Measurements from ENCODE around the gene TMEM178B.

Gene TMEM178B

DNA sequence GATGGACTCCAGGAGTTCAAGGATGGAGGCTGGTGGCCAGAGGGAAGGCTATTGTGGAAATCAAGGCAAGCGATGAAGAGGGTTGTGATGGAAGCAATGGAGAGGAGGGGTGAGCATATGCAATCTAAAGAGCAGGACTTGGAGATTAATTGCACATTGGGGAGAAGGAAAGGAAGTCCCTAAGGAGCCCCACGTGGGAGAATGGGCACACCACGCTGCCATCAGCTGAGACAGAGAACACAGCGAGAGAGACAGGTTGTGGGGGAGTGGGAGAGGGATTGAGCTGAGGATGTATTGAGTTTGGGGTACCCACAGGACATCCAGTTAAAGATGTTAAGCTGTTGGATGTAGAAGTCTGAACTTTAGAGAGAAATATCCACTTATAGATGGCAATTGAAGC lies 73.6 kb downstream of the TMEM178B start:
- Histone ChIP-seq H3K4me3 (replicated peaks; ENCODE audit: insufficient read depth, low read length) (no peak overlapping the region), H3K27ac (replicated peaks) (no peak overlapping the region), H3K27me3 (ENCODE audit: insufficient read depth, poor library complexity, severe bottlenecking) (no peaks in the 10 kb centered on the region)
- no peak for DNase-seq (ENCODE audit: low read depth in 1 of 2, low spot score in 1 of 2)
- TF ChIP-seq, protein P1, sequence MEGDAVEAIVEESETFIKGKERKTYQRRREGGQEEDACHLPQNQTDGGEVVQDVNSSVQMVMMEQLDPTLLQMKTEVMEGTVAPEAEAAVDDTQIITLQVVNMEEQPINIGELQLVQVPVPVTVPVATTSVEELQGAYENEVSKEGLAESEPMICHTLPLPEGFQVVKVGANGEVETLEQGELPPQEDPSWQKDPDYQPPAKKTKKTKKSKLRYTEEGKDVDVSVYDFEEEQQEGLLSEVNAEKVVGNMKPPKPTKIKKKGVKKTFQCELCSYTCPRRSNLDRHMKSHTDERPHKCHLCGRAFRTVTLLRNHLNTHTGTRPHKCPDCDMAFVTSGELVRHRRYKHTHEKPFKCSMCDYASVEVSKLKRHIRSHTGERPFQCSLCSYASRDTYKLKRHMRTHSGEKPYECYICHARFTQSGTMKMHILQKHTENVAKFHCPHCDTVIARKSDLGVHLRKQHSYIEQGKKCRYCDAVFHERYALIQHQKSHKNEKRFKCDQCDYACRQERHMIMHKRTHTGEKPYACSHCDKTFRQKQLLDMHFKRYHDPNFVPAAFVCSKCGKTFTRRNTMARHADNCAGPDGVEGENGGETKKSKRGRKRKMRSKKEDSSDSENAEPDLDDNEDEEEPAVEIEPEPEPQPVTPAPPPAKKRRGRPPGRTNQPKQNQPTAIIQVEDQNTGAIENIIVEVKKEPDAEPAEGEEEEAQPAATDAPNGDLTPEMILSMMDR (IDR thresholded peaks at IDR 0.05; ENCODE audit: insufficient read depth, low read length) = no peak
- TF ChIP-seq GABPA (IDR thresholded peaks at IDR 0.05; ENCODE audit: low read depth) (no peak), SPI1 (IDR thresholded peaks at IDR 0.05; ENCODE audit: borderline replicate concordance, low read depth) (no peak), POLR2AphosphoS5 (IDR thresholded peaks at IDR 0.05; ENCODE audit: low read depth) (no peak)
- TF ChIP-seq, protein P2, sequence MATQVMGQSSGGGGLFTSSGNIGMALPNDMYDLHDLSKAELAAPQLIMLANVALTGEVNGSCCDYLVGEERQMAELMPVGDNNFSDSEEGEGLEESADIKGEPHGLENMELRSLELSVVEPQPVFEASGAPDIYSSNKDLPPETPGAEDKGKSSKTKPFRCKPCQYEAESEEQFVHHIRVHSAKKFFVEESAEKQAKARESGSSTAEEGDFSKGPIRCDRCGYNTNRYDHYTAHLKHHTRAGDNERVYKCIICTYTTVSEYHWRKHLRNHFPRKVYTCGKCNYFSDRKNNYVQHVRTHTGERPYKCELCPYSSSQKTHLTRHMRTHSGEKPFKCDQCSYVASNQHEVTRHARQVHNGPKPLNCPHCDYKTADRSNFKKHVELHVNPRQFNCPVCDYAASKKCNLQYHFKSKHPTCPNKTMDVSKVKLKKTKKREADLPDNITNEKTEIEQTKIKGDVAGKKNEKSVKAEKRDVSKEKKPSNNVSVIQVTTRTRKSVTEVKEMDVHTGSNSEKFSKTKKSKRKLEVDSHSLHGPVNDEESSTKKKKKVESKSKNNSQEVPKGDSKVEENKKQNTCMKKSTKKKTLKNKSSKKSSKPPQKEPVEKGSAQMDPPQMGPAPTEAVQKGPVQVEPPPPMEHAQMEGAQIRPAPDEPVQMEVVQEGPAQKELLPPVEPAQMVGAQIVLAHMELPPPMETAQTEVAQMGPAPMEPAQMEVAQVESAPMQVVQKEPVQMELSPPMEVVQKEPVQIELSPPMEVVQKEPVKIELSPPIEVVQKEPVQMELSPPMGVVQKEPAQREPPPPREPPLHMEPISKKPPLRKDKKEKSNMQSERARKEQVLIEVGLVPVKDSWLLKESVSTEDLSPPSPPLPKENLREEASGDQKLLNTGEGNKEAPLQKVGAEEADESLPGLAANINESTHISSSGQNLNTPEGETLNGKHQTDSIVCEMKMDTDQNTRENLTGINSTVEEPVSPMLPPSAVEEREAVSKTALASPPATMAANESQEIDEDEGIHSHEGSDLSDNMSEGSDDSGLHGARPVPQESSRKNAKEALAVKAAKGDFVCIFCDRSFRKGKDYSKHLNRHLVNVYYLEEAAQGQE (IDR thresholded peaks at IDR 0.05; ENCODE audit: insufficient replicate concordance, low read depth) = no peak

DNA sequence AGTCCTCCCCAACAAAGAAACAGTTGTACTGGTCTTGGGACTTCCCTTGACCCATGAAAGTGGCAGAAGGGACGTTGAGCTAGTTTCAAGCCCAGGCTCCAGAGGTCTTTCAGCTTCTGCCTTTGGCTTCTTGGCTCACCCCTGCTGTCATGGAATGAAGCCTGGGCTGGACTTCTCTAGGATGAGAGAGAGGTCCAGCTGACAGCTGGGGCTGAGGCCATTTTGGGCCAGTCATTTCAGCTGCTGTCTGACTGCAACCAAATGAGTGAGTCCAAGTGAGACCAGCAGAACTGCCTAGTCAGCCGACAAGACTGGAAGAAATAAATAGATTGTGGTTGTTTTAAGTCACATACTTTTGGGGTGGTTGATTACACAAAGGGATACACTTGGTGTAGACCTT lies 76.6 kb downstream of the TMEM178B start:
- H3K27me3 ChIP-seq (ENCODE audit: insufficient read depth, poor library complexity, severe bottlenecking) = no peaks in the 10 kb centered on the region
- no peak for DNase-seq (ENCODE audit: low read depth in 1 of 2, low spot score in 1 of 2)
- TF ChIP-seq POLR2AphosphoS5 (IDR thresholded peaks at IDR 0.05; ENCODE audit: low read depth) = no peak
- TF ChIP-seq, protein P2 (IDR thresholded peaks at IDR 0.05; ENCODE audit: insufficient replicate concordance, low read depth) = no peak
- TF ChIP-seq, protein P1 (IDR thresholded peaks at IDR 0.05; ENCODE audit: insufficient read depth, low read length) = no peak
- no peak for TF ChIP-seq GABPA (IDR thresholded peaks at IDR 0.05; ENCODE audit: low read depth)
- no peak for TF ChIP-seq SPI1 (IDR thresholded peaks at IDR 0.05; ENCODE audit: borderline replicate concordance, low read depth)
- H3K27ac ChIP-seq (replicated peaks) = no peak overlapping the region
- H3K4me3 ChIP-seq (replicated peaks; ENCODE audit: insufficient read depth, low read length) = no peak overlapping the region

DNA sequence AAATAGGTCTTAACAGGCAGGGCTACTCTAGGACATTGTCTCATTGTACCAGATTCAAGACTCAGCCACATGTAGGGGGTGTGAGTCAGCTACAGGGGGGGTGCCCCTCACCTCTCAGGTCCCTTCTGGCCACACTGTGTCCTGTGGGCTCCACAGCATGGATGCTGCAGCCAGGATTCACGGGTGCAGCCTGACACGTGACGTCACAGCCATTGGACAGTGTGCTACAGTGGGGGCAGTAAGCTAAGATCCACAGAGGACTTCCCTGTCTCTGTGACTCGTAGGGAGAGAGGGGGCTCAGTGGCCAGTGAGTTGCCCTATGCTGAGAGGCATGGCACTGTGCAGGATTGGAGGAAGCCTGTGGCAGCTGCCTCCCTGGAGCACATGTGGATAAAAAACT lies 77.9 kb downstream of the TMEM178B start:
- no peak overlapping the region for H3K4me3 ChIP-seq (replicated peaks; ENCODE audit: insufficient read depth, low read length)
- TF ChIP-seq SPI1 (IDR thresholded peaks at IDR 0.05; ENCODE audit: borderline replicate concordance, low read depth) = no peak
- no peak for DNase-seq (ENCODE audit: low read depth in 1 of 2, low spot score in 1 of 2)
- H3K27me3 ChIP-seq (ENCODE audit: insufficient read depth, poor library complexity, severe bottlenecking) = no peaks in the 10 kb centered on the region
- no peak overlapping the region for H3K27ac ChIP-seq (replicated peaks)

DNA sequence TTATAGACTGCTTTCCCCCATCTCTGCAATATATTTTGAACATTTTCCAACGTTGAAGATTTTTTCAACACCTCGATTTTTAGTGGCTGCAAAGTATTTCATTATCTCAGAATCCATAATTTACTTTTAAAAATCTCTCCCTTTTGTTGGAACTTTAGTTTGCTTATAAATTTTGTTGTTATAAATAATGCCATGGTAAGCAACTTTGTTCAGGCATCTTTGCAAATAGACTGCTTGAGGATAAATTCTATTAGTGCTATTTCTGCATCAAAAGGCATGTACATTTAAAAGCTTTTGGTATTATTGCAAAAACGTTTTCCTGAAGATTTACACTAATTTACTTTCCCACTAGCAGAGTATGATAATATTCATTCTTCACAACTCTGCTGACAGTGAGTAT lies 79.4 kb downstream of the TMEM178B start:
- Histone ChIP-seq H3K27ac (replicated peaks) (no peak overlapping the region), H3K27me3 (ENCODE audit: insufficient read depth, poor library complexity, severe bottlenecking) (no peaks in the 10 kb centered on the region), H3K4me3 (replicated peaks; ENCODE audit: insufficient read depth, low read length) (no peak overlapping the region)
- TF ChIP-seq, protein P1 (IDR thresholded peaks at IDR 0.05; ENCODE audit: insufficient read depth, low read length) = no peak
- TF ChIP-seq GABPA (IDR thresholded peaks at IDR 0.05; ENCODE audit: low read depth) = no peak
- no peak for TF ChIP-seq SPI1 (IDR thresholded peaks at IDR 0.05; ENCODE audit: borderline replicate concordance, low read depth)
- TF ChIP-seq, protein P2 (IDR thresholded peaks at IDR 0.05; ENCODE audit: insufficient replicate concordance, low read depth) = no peak
- TF ChIP-seq POLR2AphosphoS5 (IDR thresholded peaks at IDR 0.05; ENCODE audit: low read depth) = no peak
- DNase-seq (ENCODE audit: low read depth in 1 of 2, low spot score in 1 of 2) = no peak
